ENCODE data around the gene IL37.
"Not testable (repeated sequence)": the region's sequence is repeated elsewhere in the genome, so short reads cannot be mapped to it uniquely, and the experiment has no call there.

The IL37 gene

GRCh38 chr2:112923967-112924338 lies 13.0 kb downstream of the IL37 start:
- Histone ChIP-seq H3K9ac (ENCODE audit: low read depth, low read length) (no peak overlapping the region), H3K9me3 (ENCODE audit: insufficient read depth, low read depth, low read length) (0 out of 2 replicates have a peak, but pooled peaks cover 5% of the 10 kb centered on the region), H3K27me3 (ENCODE audit: insufficient read depth, low read length) (no peaks in the 10 kb centered on the region), H3K36me3 (ENCODE audit: insufficient read depth, low read length) (no peaks in the 10 kb centered on the region), H3K4me1 (ENCODE audit: insufficient read depth, low read length) (no peaks in the 10 kb centered on the region), H3K27ac (ENCODE audit: low read depth, low read length) (no peak overlapping the region), H3K4me3 (ENCODE audit: low read length) (no peak overlapping the region)
- WGBS, result 94% methylated on average over 5 of the region's 5 CpGs

- H3K9ac ChIP-seq (ENCODE audit: low read depth, low read length), result no peak overlapping the region
Measured at GRCh38 chr2:112924360-112924759, 13.4 kb downstream of the IL37 start.

GRCh38 chr2:112924821-112925220 lies 13.9 kb downstream of the IL37 start:
- Histone ChIP-seq H3K27me3 (ENCODE audit: insufficient read depth, low read length) (no peaks in the 10 kb centered on the region), H3K4me3 (ENCODE audit: low read length) (no peak overlapping the region), H3K36me3 (ENCODE audit: insufficient read depth, low read length) (no peaks in the 10 kb centered on the region), H3K9ac (ENCODE audit: low read depth, low read length) (no peak overlapping the region), H3K9me3 (ENCODE audit: insufficient read depth, low read depth, low read length) (no peaks in the 10 kb centered on the region), H3K4me1 (ENCODE audit: insufficient read depth, low read length) (no peaks in the 10 kb centered on the region), H3K27ac (ENCODE audit: low read depth, low read length) (no peak overlapping the region)
- WGBS, result 83% methylated on average over 3 of the region's 3 CpGs

More at GRCh38 chr2:112924360-112924759, 13.4 kb downstream of the IL37 start:
- Histone ChIP-seq H3K4me1 (ENCODE audit: insufficient read depth, low read length) (no peaks in the 10 kb centered on the region), H3K9me3 (ENCODE audit: insufficient read depth, low read depth, low read length) (0 out of 2 replicates have a peak, but pooled peaks cover 4% of the 10 kb centered on the region), H3K4me3 (ENCODE audit: low read length) (no peak overlapping the region), H3K27me3 (ENCODE audit: insufficient read depth, low read length) (no peaks in the 10 kb centered on the region), H3K27ac (ENCODE audit: low read depth, low read length) (no peak overlapping the region), H3K36me3 (ENCODE audit: insufficient read depth, low read length) (no peaks in the 10 kb centered on the region)
- WGBS, result 79% methylated on average over 2 of the region's 2 CpGs

- H3K27me3 ChIP-seq (ENCODE audit: insufficient read depth, low read length), result 0 out of 2 replicates have a peak, but pooled peaks cover 2% of the 10 kb centered on the region
- H3K36me3 ChIP-seq (ENCODE audit: insufficient read depth, low read length), result no peaks in the 10 kb centered on the region
- no peaks in the 10 kb centered on the region for H3K4me1 ChIP-seq (ENCODE audit: insufficient read depth, low read length)
- no peak overlapping the region for H3K9ac ChIP-seq (ENCODE audit: low read depth, low read length)
- no peak overlapping the region for H3K27ac ChIP-seq (ENCODE audit: low read depth, low read length)
- H3K4me3 ChIP-seq (ENCODE audit: low read length), result no peak overlapping the region
- 85% methylated on average over 3 of the region's 3 CpGs for WGBS
- H3K9me3 ChIP-seq (ENCODE audit: insufficient read depth, low read depth, low read length), result no peaks in the 10 kb centered on the region
Measured at GRCh38 chr2:112926707-112927106, 15.7 kb downstream of the IL37 start.

- no peak overlapping the region for H3K9ac ChIP-seq (ENCODE audit: low read depth, low read length)
- H3K4me3 ChIP-seq (ENCODE audit: low read length), result no peak overlapping the region
- H3K9me3 ChIP-seq (ENCODE audit: insufficient read depth, low read depth, low read length), result no peaks in the 10 kb centered on the region
- no peaks in the 10 kb centered on the region for H3K36me3 ChIP-seq (ENCODE audit: insufficient read depth, low read length)
- WGBS, result 90% methylated on average over 2 of the region's 3 CpGs
- H3K4me1 ChIP-seq (ENCODE audit: insufficient read depth, low read length), result no peaks in the 10 kb centered on the region
- H3K27me3 ChIP-seq (ENCODE audit: insufficient read depth, low read length), result 0 out of 2 replicates have a peak, but pooled peaks cover 2% of the 10 kb centered on the region
- H3K27ac ChIP-seq (ENCODE audit: low read depth, low read length), result no peak overlapping the region
Measured at GRCh38 chr2:112927745-112928144, 16.8 kb downstream of the IL37 start.

GRCh38 chr2:112933261-112933660 lies 22.3 kb downstream of the IL37 start:
- Histone ChIP-seq H3K36me3 (ENCODE audit: insufficient read depth, low read length) (no peaks in the 10 kb centered on the region), H3K27me3 (ENCODE audit: insufficient read depth, low read length) (0 out of 2 replicates have a peak, but pooled peaks cover 2% of the 10 kb centered on the region), H3K9me3 (ENCODE audit: insufficient read depth, low read depth, low read length) (no peaks in the 10 kb centered on the region), H3K9ac (ENCODE audit: low read depth, low read length) (no peak overlapping the region), H3K4me1 (ENCODE audit: insufficient read depth, low read length) (no peaks in the 10 kb centered on the region), H3K27ac (ENCODE audit: low read depth, low read length) (no peak overlapping the region), H3K4me3 (ENCODE audit: low read length) (no peak overlapping the region)
- 95% methylated on average over 12 of the region's 12 CpGs for WGBS

GRCh38 chr2:112934117-112934516 lies 23.2 kb downstream of the IL37 start:
- not testable (repeated sequence) for H3K4me3 ChIP-seq (ENCODE audit: low read length); H3K9ac ChIP-seq (ENCODE audit: low read depth, low read length); H3K4me1 ChIP-seq (ENCODE audit: insufficient read depth, low read length); H3K27ac ChIP-seq (ENCODE audit: low read depth, low read length); H3K27me3 ChIP-seq (ENCODE audit: insufficient read depth, low read length); H3K36me3 ChIP-seq (ENCODE audit: insufficient read depth, low read length); H3K9me3 ChIP-seq (ENCODE audit: insufficient read depth, low read depth, low read length)
- WGBS, result 90% methylated on average over 2 of the region's 2 CpGs

- Histone ChIP-seq H3K4me1 (ENCODE audit: insufficient read depth, low read length) (no peaks in the 10 kb centered on the region), H3K9ac (ENCODE audit: low read depth, low read length) (no peak overlapping the region), H3K27ac (ENCODE audit: low read depth, low read length) (no peak overlapping the region), H3K27me3 (ENCODE audit: insufficient read depth, low read length) (no peaks in the 10 kb centered on the region), H3K9me3 (ENCODE audit: insufficient read depth, low read depth, low read length) (no peaks in the 10 kb centered on the region), H3K4me3 (ENCODE audit: low read length) (no peak overlapping the region), H3K36me3 (ENCODE audit: insufficient read depth, low read length) (no peaks in the 10 kb centered on the region)
- WGBS, result 90% methylated on average over 1 of the region's 2 CpGs
Measured at GRCh38 chr2:112936927-112937232, 25.9 kb downstream of the IL37 start.

GRCh38 chr2:112938904-112939303 lies 27.9 kb downstream of the IL37 start:
- H3K4me3 ChIP-seq (ENCODE audit: low read length), result no peak overlapping the region
- no peaks in the 10 kb centered on the region for H3K36me3 ChIP-seq (ENCODE audit: insufficient read depth, low read length)
- no peaks in the 10 kb centered on the region for H3K9me3 ChIP-seq (ENCODE audit: insufficient read depth, low read depth, low read length)
- H3K4me1 ChIP-seq (ENCODE audit: insufficient read depth, low read length), result no peaks in the 10 kb centered on the region
- H3K27ac ChIP-seq (ENCODE audit: low read depth, low read length), result no peak overlapping the region
- 90% methylated on average over 5 of the region's 5 CpGs for WGBS
- H3K27me3 ChIP-seq (ENCODE audit: insufficient read depth, low read length), result no peaks in the 10 kb centered on the region
- H3K9ac ChIP-seq (ENCODE audit: low read depth, low read length), result no peak overlapping the region

- Histone ChIP-seq H3K4me1 (ENCODE audit: insufficient read depth, low read length) (no peaks in the 10 kb centered on the region), H3K36me3 (ENCODE audit: insufficient read depth, low read length) (no peaks in the 10 kb centered on the region), H3K9ac (ENCODE audit: low read depth, low read length) (no peak overlapping the region)
Measured at GRCh38 chr2:112939425-112939824, 28.5 kb downstream of the IL37 start.

GRCh38 chr2:112940859-112941625 lies 30.1 kb downstream of the IL37 start:
- Histone ChIP-seq H3K4me3 (ENCODE audit: low read length) (no peak overlapping the region), H3K27ac (ENCODE audit: low read depth, low read length) (no peak overlapping the region), H3K4me1 (ENCODE audit: insufficient read depth, low read length) (no peaks in the 10 kb centered on the region), H3K27me3 (ENCODE audit: insufficient read depth, low read length) (no peaks in the 10 kb centered on the region), H3K9ac (ENCODE audit: low read depth, low read length) (no peak overlapping the region), H3K36me3 (ENCODE audit: insufficient read depth, low read length) (no peaks in the 10 kb centered on the region), H3K9me3 (ENCODE audit: insufficient read depth, low read depth, low read length) (peaks cover 4% of the 10 kb centered on the region; the same call in 1 of the 2 replicates)
- WGBS, result 95% methylated on average over 3 of the region's 3 CpGs

More at GRCh38 chr2:112939425-112939824, 28.5 kb downstream of the IL37 start:
- H3K4me3 ChIP-seq (ENCODE audit: low read length), result no peak overlapping the region
- H3K9me3 ChIP-seq (ENCODE audit: insufficient read depth, low read depth, low read length), result no peaks in the 10 kb centered on the region
- H3K27ac ChIP-seq (ENCODE audit: low read depth, low read length), result no peak overlapping the region
- 93% methylated on average over 5 of the region's 5 CpGs for WGBS
- H3K27me3 ChIP-seq (ENCODE audit: insufficient read depth, low read length), result no peaks in the 10 kb centered on the region
